WTC11 (cell line): ENCODE measurements around the gene MYPN. TPM values are rescaled to one million over a fixed set of nuclear protein-coding genes. Genes with fewer than 3 reads are reported as not detected.

Experiments
- ATAC-seq: fragments of 200-7000 bp; cut with Tn5 transposase; 2 replicates; pipeline ENCODE4 v1.10.0; 2021; ENCODE audit warnings: mild to moderate bottlenecking, moderate library complexity
- CTCF ChIA-PET: fragments of 300-600 bp; sonication (Branson Sonifier 250); formaldehyde crosslinking; loops from one replicate; lab custom pipeline; 2021; ENCODE audit warnings: antibody characterized with exemption; lab: Charles Lee
- POLR2A ChIA-PET: fragments of 350-600 bp; sonication (Branson Sonifier 250); formaldehyde crosslinking; loops from one replicate; lab custom pipeline; 2021; ENCODE audit warnings: antibody characterized with exemption; lab: Charles Lee
- DNase-seq: peaks from one replicate; pipeline ENCODE4 v3.0.0; 2021; ENCODE audit warnings: low spot score
- H3K27ac Mint-ChIP-seq: 2 replicates; pipeline ENCODE4 v1.8.0; 2021; ENCODE audit warnings: mixed read lengths
- H3K27me3 Mint-ChIP-seq: 2 replicates; pipeline ENCODE4 v1.8.0; 2021; ENCODE audit warnings: low read depth, mild to moderate bottlenecking, moderate library complexity, mixed read lengths
- H3K36me3 Mint-ChIP-seq: 2 replicates; pipeline ENCODE4 v1.8.0; 2021; ENCODE audit warnings: mixed read lengths
- H3K4me1 Mint-ChIP-seq: 2 replicates; pipeline ENCODE4 v1.8.0; 2022; ENCODE audit warnings: mixed read lengths
- H3K4me3 Mint-ChIP-seq: 2 replicates; pipeline ENCODE4 v1.8.0; 2021; ENCODE audit warnings: mild to moderate bottlenecking, moderate library complexity, mixed read lengths
- H3K9me3 Mint-ChIP-seq: 2 replicates; pipeline ENCODE4 v1.8.0; 2021; ENCODE audit warnings: mixed read lengths
- GABPB1 ChIP-seq: sonication (generic); formaldehyde crosslinking; IDR thresholded peaks from 2 replicates; pipeline ENCODE4 v1.8.1; 2023; ENCODE audit warnings: mild to moderate bottlenecking, missing genetic modification reagents
- NFE2L1 ChIP-seq: sonication (generic); formaldehyde crosslinking; IDR thresholded peaks from 2 replicates; pipeline ENCODE4 v1.8.1; 2023; ENCODE audit warnings: missing genetic modification reagents
- SOX15 ChIP-seq: fragments of 250-450 bp; sonication (Bioruptor Pico); IDR thresholded peaks from 2 replicates; pipeline ENCODE4 v1.9.0; 2021; ENCODE audit warnings: mild to moderate bottlenecking
- ZNF423 ChIP-seq: fragments of 250-450 bp; sonication (Bioruptor Pico); IDR thresholded peaks from 2 replicates; pipeline ENCODE4 v2.1.2; 2022; ENCODE audit warnings: mild to moderate bottlenecking, moderate library complexity
- total RNA-seq: library from RNA; stranded (reverse); gene quantifications from 3 replicates; pipeline ENCODE4 v1.2.3, GENCODE V29; 2021
- TF ChIP-seq, protein P1 (sequence below): sonication (generic); formaldehyde crosslinking; IDR thresholded peaks from 2 replicates; pipeline ENCODE4 v1.8.0; 2023; ENCODE audit warnings: missing genetic modification reagents, mild to moderate bottlenecking, borderline replicate concordance
- TF ChIP-seq, protein P2 (sequence below): sonication (generic); formaldehyde crosslinking; IDR thresholded peaks from 2 replicates; pipeline ENCODE4 v1.8.1; 2023; ENCODE audit warnings: mild to moderate bottlenecking, moderate library complexity, missing genetic modification reagents
- TF ChIP-seq, protein P3 (sequence below): fragments of 250-450 bp; sonication (Bioruptor Pico); IDR thresholded peaks from 2 replicates; pipeline ENCODE4 v2.1.2; 2022; ENCODE audit warnings: mild to moderate bottlenecking, moderate library complexity
- TF ChIP-seq, protein P4 (sequence below): sonication (generic); formaldehyde crosslinking; IDR thresholded peaks from 2 replicates; pipeline ENCODE4 v1.8.0; 2022; ENCODE audit warnings: mild to moderate bottlenecking, missing genetic modification reagents
- TF ChIP-seq, protein P5 (sequence below): fragments of 200-600 bp; IDR thresholded peaks from 2 replicates; pipeline ENCODE4 v1.8.0; 2022; ENCODE audit warnings: antibody characterized with exemption

The MYPN gene
- total RNA-seq, 1 experiment from 2014 or later, result not detected

GRCh38 chr10:68138526-68138925 lies 29.2 kb downstream of the MYPN start:
- H3K27me3 Mint-ChIP-seq, result peaks cover 7% of the 10 kb centered on the region; the same call in 1 of the 2 replicates
- no peak overlapping the region for H3K27ac Mint-ChIP-seq
- no peaks in the 10 kb centered on the region for H3K36me3 Mint-ChIP-seq
- no peak overlapping the region for H3K4me3 Mint-ChIP-seq
- no peak for TF ChIP-seq ZNF423 (CRISPR knock-in tag)
- TF ChIP-seq, protein P1, sequence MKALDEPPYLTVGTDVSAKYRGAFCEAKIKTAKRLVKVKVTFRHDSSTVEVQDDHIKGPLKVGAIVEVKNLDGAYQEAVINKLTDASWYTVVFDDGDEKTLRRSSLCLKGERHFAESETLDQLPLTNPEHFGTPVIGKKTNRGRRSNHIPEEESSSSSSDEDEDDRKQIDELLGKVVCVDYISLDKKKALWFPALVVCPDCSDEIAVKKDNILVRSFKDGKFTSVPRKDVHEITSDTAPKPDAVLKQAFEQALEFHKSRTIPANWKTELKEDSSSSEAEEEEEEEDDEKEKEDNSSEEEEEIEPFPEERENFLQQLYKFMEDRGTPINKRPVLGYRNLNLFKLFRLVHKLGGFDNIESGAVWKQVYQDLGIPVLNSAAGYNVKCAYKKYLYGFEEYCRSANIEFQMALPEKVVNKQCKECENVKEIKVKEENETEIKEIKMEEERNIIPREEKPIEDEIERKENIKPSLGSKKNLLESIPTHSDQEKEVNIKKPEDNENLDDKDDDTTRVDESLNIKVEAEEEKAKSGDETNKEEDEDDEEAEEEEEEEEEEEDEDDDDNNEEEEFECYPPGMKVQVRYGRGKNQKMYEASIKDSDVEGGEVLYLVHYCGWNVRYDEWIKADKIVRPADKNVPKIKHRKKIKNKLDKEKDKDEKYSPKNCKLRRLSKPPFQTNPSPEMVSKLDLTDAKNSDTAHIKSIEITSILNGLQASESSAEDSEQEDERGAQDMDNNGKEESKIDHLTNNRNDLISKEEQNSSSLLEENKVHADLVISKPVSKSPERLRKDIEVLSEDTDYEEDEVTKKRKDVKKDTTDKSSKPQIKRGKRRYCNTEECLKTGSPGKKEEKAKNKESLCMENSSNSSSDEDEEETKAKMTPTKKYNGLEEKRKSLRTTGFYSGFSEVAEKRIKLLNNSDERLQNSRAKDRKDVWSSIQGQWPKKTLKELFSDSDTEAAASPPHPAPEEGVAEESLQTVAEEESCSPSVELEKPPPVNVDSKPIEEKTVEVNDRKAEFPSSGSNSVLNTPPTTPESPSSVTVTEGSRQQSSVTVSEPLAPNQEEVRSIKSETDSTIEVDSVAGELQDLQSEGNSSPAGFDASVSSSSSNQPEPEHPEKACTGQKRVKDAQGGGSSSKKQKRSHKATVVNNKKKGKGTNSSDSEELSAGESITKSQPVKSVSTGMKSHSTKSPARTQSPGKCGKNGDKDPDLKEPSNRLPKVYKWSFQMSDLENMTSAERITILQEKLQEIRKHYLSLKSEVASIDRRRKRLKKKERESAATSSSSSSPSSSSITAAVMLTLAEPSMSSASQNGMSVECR (CRISPR knock-in tag), result no peak
- TF ChIP-seq, protein P2, sequence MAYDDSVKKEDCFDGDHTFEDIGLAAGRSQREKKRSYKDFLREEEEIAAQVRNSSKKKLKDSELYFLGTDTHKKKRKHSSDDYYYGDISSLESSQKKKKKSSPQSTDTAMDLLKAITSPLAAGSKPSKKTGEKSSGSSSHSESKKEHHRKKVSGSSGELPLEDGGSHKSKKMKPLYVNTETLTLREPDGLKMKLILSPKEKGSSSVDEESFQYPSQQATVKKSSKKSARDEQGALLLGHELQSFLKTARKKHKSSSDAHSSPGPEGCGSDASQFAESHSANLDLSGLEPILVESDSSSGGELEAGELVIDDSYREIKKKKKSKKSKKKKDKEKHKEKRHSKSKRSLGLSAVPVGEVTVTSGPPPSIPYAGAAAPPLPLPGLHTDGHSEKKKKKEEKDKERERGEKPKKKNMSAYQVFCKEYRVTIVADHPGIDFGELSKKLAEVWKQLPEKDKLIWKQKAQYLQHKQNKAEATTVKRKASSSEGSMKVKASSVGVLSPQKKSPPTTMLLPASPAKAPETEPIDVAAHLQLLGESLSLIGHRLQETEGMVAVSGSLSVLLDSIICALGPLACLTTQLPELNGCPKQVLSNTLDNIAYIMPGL (CRISPR knock-in tag), result no peak
- TF ChIP-seq, protein P3, sequence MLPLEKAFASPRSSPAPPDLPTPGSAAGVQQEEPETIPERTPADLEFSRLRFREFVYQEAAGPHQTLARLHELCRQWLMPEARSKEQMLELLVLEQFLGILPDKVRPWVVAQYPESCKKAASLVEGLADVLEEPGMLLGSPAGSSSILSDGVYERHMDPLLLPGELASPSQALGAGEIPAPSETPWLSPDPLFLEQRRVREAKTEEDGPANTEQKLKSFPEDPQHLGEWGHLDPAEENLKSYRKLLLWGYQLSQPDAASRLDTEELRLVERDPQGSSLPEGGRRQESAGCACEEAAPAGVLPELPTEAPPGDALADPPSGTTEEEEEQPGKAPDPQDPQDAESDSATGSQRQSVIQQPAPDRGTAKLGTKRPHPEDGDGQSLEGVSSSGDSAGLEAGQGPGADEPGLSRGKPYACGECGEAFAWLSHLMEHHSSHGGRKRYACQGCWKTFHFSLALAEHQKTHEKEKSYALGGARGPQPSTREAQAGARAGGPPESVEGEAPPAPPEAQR (CRISPR knock-in tag), result no peak
- DNase-seq, result no peak
- ATAC-seq, result no peak
- peaks cover 8% of the 10 kb centered on the region for H3K4me1 Mint-ChIP-seq
- ChIA-PET CTCF (no interaction called here), POLR2A (no interaction called here)
- H3K9me3 Mint-ChIP-seq, result no peaks in the 10 kb centered on the region

DNA sequence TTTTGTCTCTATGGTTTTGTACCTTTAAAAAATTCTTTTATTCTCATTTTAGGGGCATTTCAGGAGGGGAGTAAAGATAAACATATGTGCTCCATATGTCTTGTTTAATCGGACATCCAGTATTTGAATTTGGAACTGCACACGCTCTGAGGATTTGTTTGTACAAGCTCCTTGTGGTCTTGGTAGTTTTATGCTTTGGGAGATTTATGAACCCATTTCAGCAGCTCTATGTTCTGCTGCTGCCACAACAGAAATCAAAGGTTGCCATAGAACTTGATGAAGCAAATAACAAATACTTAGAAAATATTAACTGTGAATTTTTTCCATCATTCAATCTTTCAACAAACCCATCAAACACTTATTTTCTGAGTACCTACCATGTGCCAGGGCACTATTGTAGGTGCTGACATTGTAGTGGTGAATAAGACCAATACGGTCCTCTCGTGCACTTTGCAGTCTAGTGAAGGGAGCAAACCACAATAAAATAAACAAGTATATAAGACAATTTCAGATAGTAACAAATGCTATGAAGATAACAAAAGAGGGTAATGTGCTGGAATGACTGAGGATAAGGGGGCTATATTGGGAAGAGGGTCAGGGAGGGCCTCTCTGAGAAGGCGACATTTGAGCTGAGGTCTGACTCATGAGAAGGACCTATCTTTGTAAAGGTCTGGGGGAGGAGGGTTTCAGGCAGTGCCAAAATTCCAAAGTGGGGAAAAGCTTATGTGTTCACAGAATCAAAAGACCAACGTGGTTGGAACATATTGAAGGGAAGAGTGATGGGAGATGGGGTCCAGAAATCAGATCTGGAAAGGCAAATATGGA lies 30.4 kb downstream of the MYPN start:
- ChIA-PET POLR2A (interaction anchor here (0.6 kb wide), 1 partner anchor 326 kb away, joined by 4 read pairs; no protein-coding TSS in a partner anchor), CTCF (no interaction called here)
- no peak overlapping the region for H3K4me3 Mint-ChIP-seq

More for the DNA sequence above, 30.4 kb downstream of the MYPN start:
- TF ChIP-seq SOX15 (CRISPR knock-in tag) (no peak), NFE2L1 (CRISPR knock-in tag) (no peak), GABPB1 (CRISPR knock-in tag) (no peak)
- TF ChIP-seq, protein P4, sequence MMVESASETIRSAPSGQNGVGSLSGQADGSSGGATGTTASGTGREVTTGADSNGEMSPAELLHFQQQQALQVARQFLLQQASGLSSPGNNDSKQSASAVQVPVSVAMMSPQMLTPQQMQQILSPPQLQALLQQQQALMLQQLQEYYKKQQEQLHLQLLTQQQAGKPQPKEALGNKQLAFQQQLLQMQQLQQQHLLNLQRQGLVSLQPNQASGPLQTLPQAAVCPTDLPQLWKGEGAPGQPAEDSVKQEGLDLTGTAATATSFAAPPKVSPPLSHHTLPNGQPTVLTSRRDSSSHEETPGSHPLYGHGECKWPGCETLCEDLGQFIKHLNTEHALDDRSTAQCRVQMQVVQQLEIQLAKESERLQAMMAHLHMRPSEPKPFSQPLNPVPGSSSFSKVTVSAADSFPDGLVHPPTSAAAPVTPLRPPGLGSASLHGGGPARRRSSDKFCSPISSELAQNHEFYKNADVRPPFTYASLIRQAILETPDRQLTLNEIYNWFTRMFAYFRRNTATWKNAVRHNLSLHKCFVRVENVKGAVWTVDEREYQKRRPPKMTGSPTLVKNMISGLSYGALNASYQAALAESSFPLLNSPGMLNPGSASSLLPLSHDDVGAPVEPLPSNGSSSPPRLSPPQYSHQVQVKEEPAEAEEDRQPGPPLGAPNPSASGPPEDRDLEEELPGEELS, result no peak
- TF ChIP-seq, protein P5, sequence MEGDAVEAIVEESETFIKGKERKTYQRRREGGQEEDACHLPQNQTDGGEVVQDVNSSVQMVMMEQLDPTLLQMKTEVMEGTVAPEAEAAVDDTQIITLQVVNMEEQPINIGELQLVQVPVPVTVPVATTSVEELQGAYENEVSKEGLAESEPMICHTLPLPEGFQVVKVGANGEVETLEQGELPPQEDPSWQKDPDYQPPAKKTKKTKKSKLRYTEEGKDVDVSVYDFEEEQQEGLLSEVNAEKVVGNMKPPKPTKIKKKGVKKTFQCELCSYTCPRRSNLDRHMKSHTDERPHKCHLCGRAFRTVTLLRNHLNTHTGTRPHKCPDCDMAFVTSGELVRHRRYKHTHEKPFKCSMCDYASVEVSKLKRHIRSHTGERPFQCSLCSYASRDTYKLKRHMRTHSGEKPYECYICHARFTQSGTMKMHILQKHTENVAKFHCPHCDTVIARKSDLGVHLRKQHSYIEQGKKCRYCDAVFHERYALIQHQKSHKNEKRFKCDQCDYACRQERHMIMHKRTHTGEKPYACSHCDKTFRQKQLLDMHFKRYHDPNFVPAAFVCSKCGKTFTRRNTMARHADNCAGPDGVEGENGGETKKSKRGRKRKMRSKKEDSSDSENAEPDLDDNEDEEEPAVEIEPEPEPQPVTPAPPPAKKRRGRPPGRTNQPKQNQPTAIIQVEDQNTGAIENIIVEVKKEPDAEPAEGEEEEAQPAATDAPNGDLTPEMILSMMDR, result no peak
- TF ChIP-seq, all 79 proteins: peak for 0
- H3K9me3 Mint-ChIP-seq, result no peaks in the 10 kb centered on the region
- H3K27ac Mint-ChIP-seq, result no peak overlapping the region
- peaks cover 8% of the 10 kb centered on the region for H3K4me1 Mint-ChIP-seq
- peaks cover 7% of the 10 kb centered on the region; the same call in 1 of the 2 replicates for H3K27me3 Mint-ChIP-seq
- H3K36me3 Mint-ChIP-seq, result no peaks in the 10 kb centered on the region
- ATAC-seq, result no peak
- no peak for DNase-seq
